Stimulated activated naive CD8-positive, alpha-beta T cell treated with anti-CD3 and anti-CD28 coated beads, Interleukin-15, Interleukin-2, amounts not matched to agents 100 U/mL and 50 U/mL, for 24 hours (primary cell): ENCODE results near the gene ALDH3B1.

ENCODE experiments used
- ATAC-seq: fragments of 150-1000 bp; cut with Tn5 transposase; one replicate; pipeline ENCODE4 v1.10.0; 2021
- DNase-seq: peaks from one replicate; pipeline ENCODE4 v3.0.0; 2021

Gene ALDH3B1

DNA sequence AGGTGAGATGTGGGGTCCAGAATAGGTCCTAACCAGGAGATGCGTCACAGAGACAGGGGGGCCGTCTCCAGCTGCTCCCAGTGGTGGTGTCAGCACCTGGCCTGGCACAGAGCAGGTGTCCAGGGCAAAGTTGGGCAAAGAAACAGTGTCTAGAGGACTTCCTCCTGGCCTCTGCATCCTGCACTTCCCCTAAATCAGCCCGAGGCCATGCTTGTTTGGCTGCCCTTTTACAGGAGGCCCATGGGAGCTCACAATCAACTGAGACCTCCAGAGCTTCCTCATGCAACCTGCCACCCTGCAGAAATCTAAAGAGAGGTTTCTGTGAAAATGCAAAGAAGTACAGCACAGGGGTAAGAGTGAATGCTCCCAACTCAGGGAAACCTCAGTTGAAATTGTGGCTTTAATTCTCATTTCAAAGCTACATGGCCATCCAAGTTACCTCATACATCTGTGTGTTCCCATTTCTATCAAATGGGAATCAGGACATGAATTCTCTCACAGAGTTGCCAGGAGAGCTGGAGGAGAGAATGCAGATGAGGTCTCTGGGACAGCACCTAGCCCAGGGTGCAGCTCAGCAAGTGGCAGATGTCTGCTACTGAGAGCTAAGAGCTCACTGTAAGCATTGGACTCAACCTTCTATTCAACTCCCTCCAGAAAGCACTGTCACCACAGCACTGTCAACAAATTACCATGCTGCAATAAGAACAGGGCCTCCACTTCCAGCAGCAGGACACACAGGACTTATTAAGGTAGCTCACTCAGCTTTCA is 61.3 kb downstream of the ALDH3B1 start:
- no peak for ATAC-seq
- DNase-seq, result no peak

DNA sequence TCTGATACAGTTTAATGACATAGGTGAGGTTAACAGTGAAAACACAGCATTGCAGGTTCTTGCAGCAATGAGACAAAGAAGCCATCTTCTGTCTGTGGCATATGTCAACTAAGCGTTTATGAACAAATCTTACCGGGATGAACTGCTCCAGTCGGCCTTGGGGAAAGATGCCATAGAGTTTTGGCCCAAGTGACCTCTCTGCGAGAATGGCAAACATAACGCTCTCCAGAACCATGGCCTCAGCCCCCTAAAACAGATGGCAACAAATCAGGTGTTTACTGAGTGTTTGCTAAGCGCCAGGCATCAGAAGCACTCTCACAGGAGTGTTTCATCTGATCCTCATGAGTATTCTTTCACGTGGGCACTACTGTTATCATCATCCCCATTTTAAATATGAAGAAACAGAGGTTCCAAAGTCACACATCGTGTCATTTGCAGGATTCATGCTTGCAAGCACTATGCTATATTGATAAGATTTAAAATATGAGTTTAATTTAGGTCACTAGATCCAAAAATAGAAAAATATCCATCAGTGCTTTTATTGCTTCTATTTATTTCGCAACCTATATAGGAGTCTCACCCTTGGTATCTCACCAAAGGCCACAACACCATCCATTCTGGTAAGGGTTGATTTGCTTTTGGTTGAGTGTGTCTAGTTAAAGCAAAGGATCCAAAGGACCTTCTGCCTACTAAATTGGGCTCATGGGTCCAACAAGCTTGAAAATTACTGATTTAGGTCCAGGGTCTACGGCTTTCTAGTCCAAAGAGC is 64.6 kb downstream of the ALDH3B1 start:
- ATAC-seq (no peak), DNase-seq (no peak)

DNA sequence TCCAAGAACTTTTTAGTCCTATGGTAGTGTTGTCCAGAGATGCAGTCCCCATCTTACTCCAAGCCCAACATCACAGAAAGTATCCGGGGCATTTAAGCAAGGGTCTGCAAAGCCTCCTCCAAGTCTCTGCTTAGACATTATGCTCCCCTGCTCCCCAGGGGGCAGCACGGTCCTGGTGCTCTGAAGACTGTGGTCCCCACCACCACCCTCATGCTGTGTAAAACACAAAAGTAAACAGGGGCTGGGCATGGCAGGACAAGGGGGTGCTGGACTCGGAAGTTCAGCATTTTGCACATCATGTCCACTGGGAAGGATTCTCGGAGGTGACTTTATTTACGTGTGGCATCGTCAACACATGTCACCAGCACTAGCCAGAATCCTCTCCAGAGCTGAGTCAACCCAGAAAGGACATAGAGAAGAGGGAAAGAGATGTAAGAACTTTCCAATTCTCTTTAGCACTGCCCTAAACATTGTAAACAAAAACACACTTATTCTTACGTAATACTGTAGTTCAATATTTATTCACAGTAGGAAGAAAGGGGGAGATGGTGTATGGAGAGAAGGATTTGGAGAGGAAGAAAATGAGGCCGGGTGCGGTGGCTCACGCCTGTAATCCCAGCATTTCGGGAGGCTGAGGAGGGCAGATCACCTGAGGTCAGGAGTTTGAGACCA is 66.4 kb downstream of the ALDH3B1 start:
- ATAC-seq, result no peak
- DNase-seq, result no peak

DNA sequence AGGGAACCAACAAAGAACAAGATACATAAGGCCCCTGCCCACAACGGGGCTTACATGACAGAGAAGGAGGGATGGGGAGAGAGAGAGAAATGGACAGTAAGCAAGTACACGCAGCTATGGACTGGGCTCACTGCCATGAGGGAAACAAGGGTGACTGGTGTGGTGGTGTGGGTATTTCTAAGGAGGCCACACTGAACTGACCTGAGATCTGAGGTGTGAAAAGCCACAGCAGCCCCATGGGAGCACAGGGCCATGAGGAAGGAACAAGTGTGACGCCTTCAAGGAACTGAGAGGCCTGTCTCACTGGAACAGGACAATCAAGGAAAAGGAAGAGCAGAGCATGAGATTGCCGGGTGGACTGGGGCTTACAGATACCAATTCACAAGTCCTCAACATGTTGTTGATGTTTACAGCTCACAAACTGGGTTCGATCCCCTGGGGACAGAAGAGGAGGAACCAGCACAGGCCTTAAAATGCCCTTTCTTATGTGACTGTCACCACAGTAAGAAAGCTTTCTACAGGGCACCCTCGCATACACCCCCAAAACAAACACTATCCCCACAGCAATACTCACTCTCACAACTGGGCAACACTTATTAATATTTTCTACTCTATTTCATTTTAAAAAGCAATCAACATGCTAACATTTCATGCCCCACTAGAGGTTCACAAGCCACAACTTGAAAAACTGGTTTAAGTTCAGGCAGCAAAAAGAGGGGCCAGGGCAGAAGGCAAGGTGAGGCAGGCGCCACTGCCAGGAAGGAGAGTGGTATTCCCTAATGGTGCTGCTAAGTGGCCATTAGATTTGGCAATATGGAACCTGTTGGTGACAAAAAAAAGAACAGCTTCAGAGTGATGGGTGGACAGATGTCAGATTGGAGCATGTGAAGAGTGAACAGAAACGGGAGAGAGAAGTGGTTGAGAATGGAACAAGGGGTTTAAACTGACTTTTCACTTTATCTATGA is 67.8 kb downstream of the ALDH3B1 start:
- ATAC-seq (no peak), DNase-seq (no peak)
